ENCODE measurements around the gene CRY2. TPM values are rescaled to one million over a fixed set of nuclear protein-coding genes. Genes with fewer than 3 reads are reported as not detected.

CRY2 gene
- total and polyA plus RNA-seq, 4 donors, result 16.7 to 72.9 (median 33.0) TPM

- no peak overlapping the region for H3K9ac ChIP-seq (ENCODE audit: low read depth in 1 of 2, low read length in 2 of 2)
- WGBS, result 91% methylated on average over 8 of the region's 8 CpGs
- no peaks in the 10 kb centered on the region for H3K4me1 ChIP-seq (ENCODE audit: control insufficient read depth in 4 of 4, insufficient read depth in 4 of 4, low read length in 3 of 4)
- peaks cover 12 to 88% (median 77%) of the 10 kb centered on the region in 4 donors for H3K36me3 ChIP-seq (ENCODE audit: control insufficient read depth in 4 of 4, insufficient read depth in 3 of 4, low read depth in 1 of 4, low read length in 3 of 4)
- no peak for TF ChIP-seq RAD21 (IDR thresholded peaks at IDR 0.05)
- H3K4me3 ChIP-seq (ENCODE audit: low read depth in 1 of 3, low read length in 3 of 3), result no peak overlapping the region
- H3K9me3 ChIP-seq (ENCODE audit: control insufficient read depth in 4 of 4, low read length in 3 of 4), result no peaks in the 10 kb centered on the region
- DNase-seq (ENCODE audit: low spot score), result no peak
- H3K27ac ChIP-seq (ENCODE audit: low read depth in 1 of 2, low read length in 2 of 2), result no peak overlapping the region
- no peaks in the 10 kb centered on the region for H3K27me3 ChIP-seq (ENCODE audit: control insufficient read depth in 4 of 4, insufficient read depth in 4 of 4, low read length in 3 of 4)
Observed at GRCh38 chr11:45877221-45877620, 29.9 kb downstream of the CRY2 start.

GRCh38 chr11:45877845-45878244 lies 30.6 kb downstream of the CRY2 start:
- TF ChIP-seq HNF4G (IDR thresholded peaks at IDR 0.05) (no peak), EGR1 (IDR thresholded peaks at IDR 0.05; ENCODE audit: low read depth in 2 of 2) (no peak), ATF3 (IDR thresholded peaks at IDR 0.05) (no peak), CTCF (IDR thresholded peaks at IDR 0.05; ENCODE audit: low read depth, low read length, missing input control) (no peak), SP1 (IDR thresholded peaks at IDR 0.05) (no peak), JUND (IDR thresholded peaks at IDR 0.05) (no peak), GABPA (IDR thresholded peaks at IDR 0.05 in 1 of 2, conservative IDR thresholded peaks at IDR 0.05 in 1 of 2) (no peak), TAF1 (conservative IDR thresholded peaks at IDR 0.05) (no peak), ZBTB33 (IDR thresholded peaks at IDR 0.05) (no peak), FOXA2 (IDR thresholded peaks at IDR 0.05) (no peak), MAX (IDR thresholded peaks at IDR 0.05) (no peak), NR2F2 (IDR thresholded peaks at IDR 0.05) (no peak), RXRA (IDR thresholded peaks at IDR 0.05) (no peak), FOXA1 (IDR thresholded peaks at IDR 0.05) (no peak), HNF4A (conservative IDR thresholded peaks at IDR 0.05) (no peak), REST (IDR thresholded peaks at IDR 0.05) (no peak), YY1 (IDR thresholded peaks at IDR 0.05) (no peak), RAD21 (IDR thresholded peaks at IDR 0.05) (no peak)
- H3K27me3 ChIP-seq (ENCODE audit: control insufficient read depth in 4 of 4, insufficient read depth in 4 of 4, low read length in 3 of 4), result no peaks in the 10 kb centered on the region
- no peak overlapping the region for H3K9ac ChIP-seq (ENCODE audit: low read depth in 1 of 2, low read length in 2 of 2)
- no peaks in the 10 kb centered on the region for H3K9me3 ChIP-seq (ENCODE audit: control insufficient read depth in 4 of 4, low read length in 3 of 4)
- H3K4me3 ChIP-seq (ENCODE audit: low read depth in 1 of 3, low read length in 3 of 3), result no peak overlapping the region
- H3K4me1 ChIP-seq (ENCODE audit: control insufficient read depth in 4 of 4, insufficient read depth in 4 of 4, low read length in 3 of 4), result no peaks in the 10 kb centered on the region
- no peak overlapping the region for H3K27ac ChIP-seq (ENCODE audit: low read depth in 1 of 2, low read length in 2 of 2)
- no peak for DNase-seq (ENCODE audit: low spot score)
- peaks cover 12 to 89% (median 76%) of the 10 kb centered on the region in 4 donors for H3K36me3 ChIP-seq (ENCODE audit: control insufficient read depth in 4 of 4, insufficient read depth in 3 of 4, low read depth in 1 of 4, low read length in 3 of 4)
- 97% methylated on average over 3 of the region's 3 CpGs for WGBS

Measured in liver (tissue), 9 donors.